Kidney tubule cell (primary cell): ENCODE results near the gene KLHL9.
A peak's percentile ranks its signal among the peaks of the same experiment; 100 is the strongest.

Source experiments
- DNase-seq: peaks from one replicate; pipeline ENCODE4 v3.0.0-alpha.2; 2018; ENCODE audit warnings: low spot score

Gene KLHL9

GRCh38 chr9:21317956-21318923 is 17.0 kb downstream of the KLHL9 start:
- peak; percentile 60 for DNase-seq

GRCh38 chr9:21316860-21317259 is 18.3 kb downstream of the KLHL9 start:
- peak; percentile 20 for DNase-seq

- DNase-seq: no peak
Measured at GRCh38 chr9:21316032-21316842, 19.0 kb downstream of the KLHL9 start.

- DNase-seq: no peak
Measured at GRCh38 chr9:21314152-21314551, 21.1 kb downstream of the KLHL9 start.

- DNase-seq: peak; percentile 49
Measured at GRCh38 chr9:21311889-21312288, 23.3 kb downstream of the KLHL9 start.

- DNase-seq: no peak
Measured at GRCh38 chr9:21305213-21305612, 30.0 kb downstream of the KLHL9 start, which contains the start of gene IFNA5. Gene IFNA5 (minus strand): TSS chr9:21305313. CDS start chr9:21305256, 57 bp downstream.

- DNase-seq: peak; percentile 59
Measured at GRCh38 chr9:21295992-21296391, 39.2 kb downstream of the KLHL9 start.

GRCh38 chr9:21294904-21295538 is 40.2 kb downstream of the KLHL9 start:
- no peak for DNase-seq

- peak; percentile 94 for DNase-seq
Measured at GRCh38 chr9:21294364-21294774, 40.8 kb downstream of the KLHL9 start.

- no peak for DNase-seq
Measured at GRCh38 chr9:21289848-21290247, 45.4 kb downstream of the KLHL9 start.

GRCh38 chr9:21287280-21287679 is 47.9 kb downstream of the KLHL9 start:
- DNase-seq: no peak

- no peak for DNase-seq
Measured at GRCh38 chr9:21286659-21287058, 48.5 kb downstream of the KLHL9 start.

- no peak for DNase-seq
Measured at GRCh38 chr9:21286099-21286498, 49.1 kb downstream of the KLHL9 start.

- no peak for DNase-seq
Measured at GRCh38 chr9:21281275-21281674, 53.9 kb downstream of the KLHL9 start.
